NCI-H526 (cell line): ENCODE results near the gene MAGI3.
"Not testable (repeated sequence)": the region's sequence is repeated elsewhere in the genome, so short reads cannot be mapped to it uniquely, and the experiment has no call there.

Source experiments
- DNase-seq, 2 experiments: peaks; one replicate each; lab custom pipeline; 2025; lab: John Stamatoyannopoulos, UW

The MAGI3 gene

GRCh38 chr1:113691184-113691583, 300.9 kb downstream of the MAGI3 start:
- no peak for DNase-seq

- DNase-seq, result no peak
These were observed 302.0 kb downstream of the MAGI3 start for GRCh38 chr1:113692342-113692741.

- DNase-seq, result no peak
These were observed 302.6 kb downstream of the MAGI3 start for GRCh38 chr1:113692824-113693431.

GRCh38 chr1:113694910-113695309, 304.6 kb downstream of the MAGI3 start:
- DNase-seq, result no peak

GRCh38 chr1:113701429-113701828, 311.1 kb downstream of the MAGI3 start:
- no peak for DNase-seq

- peak in 1 of 2 experiments; percentile 33 for DNase-seq
These were observed 324.4 kb downstream of the MAGI3 start for GRCh38 chr1:113714606-113715269.

GRCh38 chr1:113717506-113717905, 327.2 kb downstream of the MAGI3 start:
- DNase-seq, result not testable (repeated sequence)

- not testable (repeated sequence) for DNase-seq
These were observed 328.3 kb downstream of the MAGI3 start for GRCh38 chr1:113718621-113719020.

- no peak for DNase-seq
These were observed 330.7 kb downstream of the MAGI3 start for GRCh38 chr1:113721010-113721409.

- DNase-seq, result no peak
These were observed 342.5 kb downstream of the MAGI3 start for GRCh38 chr1:113732802-113733201.

GRCh38 chr1:113734357-113735055, 344.2 kb downstream of the MAGI3 start:
- no peak for DNase-seq
